H9 (cell line): ENCODE measurements around the gene TMEM208. TPM values are rescaled to one million over a fixed set of nuclear protein-coding genes. Genes with fewer than 3 reads are reported as not detected.

Source experiments
- DNase-seq: peaks from one replicate; pipeline ENCODE4 v3.0.0-alpha.2; 2017
- H2AFZ ChIP-seq: one replicate; pipeline ENCODE4 v1.6.1; 2013; ENCODE audit warnings: mild to moderate bottlenecking, low read length, control low read depth, moderate library complexity
- H2AK5ac ChIP-seq: 2 replicates; pipeline ENCODE4 v1.6.1; 2013; ENCODE audit warnings: low read length, control low read depth, mixed read lengths; ENCODE audit not compliant: insufficient read length
- H2BK120ac ChIP-seq: one replicate; pipeline ENCODE4 v1.6.1; 2013; ENCODE audit warnings: low read depth, mild to moderate bottlenecking, low read length, control low read depth, inconsistent platforms; ENCODE audit not compliant: poor library complexity, severe bottlenecking
- H2BK12ac ChIP-seq: 2 replicates; pipeline ENCODE4 v1.6.1; 2013; ENCODE audit warnings: low read length, control low read depth, mixed read lengths, low read depth; ENCODE audit not compliant: insufficient read length
- H2BK15ac ChIP-seq: 2 replicates; pipeline ENCODE4 v1.6.1; 2013; ENCODE audit warnings: low read depth, low read length, control low read depth
- H2BK20ac ChIP-seq: one replicate; pipeline ENCODE4 v1.6.1; 2013; ENCODE audit warnings: low read depth, mild to moderate bottlenecking, low read length, control low read depth, inconsistent platforms; ENCODE audit not compliant: poor library complexity, severe bottlenecking
- H2BK5ac ChIP-seq: 2 replicates; pipeline ENCODE4 v1.6.1; 2013; ENCODE audit warnings: low read length, control low read depth, mixed read lengths; ENCODE audit not compliant: insufficient read length
- H3K14ac ChIP-seq: 2 replicates; pipeline ENCODE4 v1.6.1; 2013; ENCODE audit warnings: low read length, control low read depth; ENCODE audit not compliant: insufficient read depth
- H3K18ac ChIP-seq: 2 replicates; pipeline ENCODE4 v1.6.1; 2013; ENCODE audit warnings: low read depth, mild to moderate bottlenecking, mixed read lengths, low read length, control low read depth; ENCODE audit not compliant: insufficient read length
- H3K23ac ChIP-seq: 2 replicates; pipeline ENCODE4 v1.6.1; 2013; ENCODE audit warnings: low read length, control low read depth, mixed read lengths, low read depth; ENCODE audit not compliant: insufficient read length
- H3K23me2 ChIP-seq: 2 replicates; pipeline ENCODE4 v1.6.1; 2013; ENCODE audit warnings: low read depth, mild to moderate bottlenecking, mixed read lengths, low read length, control low read depth; ENCODE audit not compliant: insufficient read length, poor library complexity, severe bottlenecking
- H3K27ac ChIP-seq: 2 replicates; pipeline ENCODE4 v1.5.1; 2013; ENCODE audit warnings: low read length, control low read depth, mixed read lengths, low read depth; ENCODE audit not compliant: insufficient read length
- H3K27me3 ChIP-seq: 2 replicates; pipeline ENCODE4 v1.6.1; 2013; ENCODE audit warnings: low read length, control low read depth, inconsistent platforms; ENCODE audit not compliant: insufficient read depth
- H3K4ac ChIP-seq: 2 replicates; pipeline ENCODE4 v1.6.1; 2013; ENCODE audit warnings: low read depth, mild to moderate bottlenecking, control low read depth, inconsistent platforms, low read length, moderate library complexity
- H3K4me1 ChIP-seq: 2 replicates; pipeline ENCODE4 v1.6.1; 2013; ENCODE audit warnings: low read length, control low read depth, inconsistent platforms; ENCODE audit not compliant: insufficient read depth
- H3K4me2 ChIP-seq: 2 replicates; pipeline ENCODE4 v1.6.1; 2013; ENCODE audit warnings: low read length, control low read depth, mixed read lengths; ENCODE audit not compliant: insufficient read length, insufficient read depth
- H3K56ac ChIP-seq: 2 replicates; pipeline ENCODE4 v1.6.1; 2013; ENCODE audit warnings: low read depth, mild to moderate bottlenecking, mixed read lengths, low read length, control low read depth; ENCODE audit not compliant: insufficient read length
- H3K79me1 ChIP-seq: 2 replicates; pipeline ENCODE4 v1.6.1; 2013; ENCODE audit warnings: low read depth, mild to moderate bottlenecking, moderate library complexity, low read length, control low read depth, inconsistent platforms; ENCODE audit not compliant: insufficient read depth, poor library complexity, severe bottlenecking
- H3K79me2 ChIP-seq: 2 replicates; pipeline ENCODE4 v1.6.1; 2013; ENCODE audit warnings: low read length, control low read depth, inconsistent platforms; ENCODE audit not compliant: insufficient read depth
- H3K9ac ChIP-seq: 2 replicates; pipeline ENCODE4 v1.6.1; 2013; ENCODE audit warnings: low read length, control low read depth, mixed read lengths; ENCODE audit not compliant: insufficient read length; ENCODE audit errors: extremely low read depth
- H3K9me3 ChIP-seq: one replicate; pipeline ENCODE4 v1.6.1; 2013; ENCODE audit warnings: low read depth, low read length, inconsistent platforms; ENCODE audit not compliant: control insufficient read depth
- H3T11ph ChIP-seq: one replicate; pipeline ENCODE4 v1.6.1; 2013; ENCODE audit warnings: mild to moderate bottlenecking, low read length, control low read depth, inconsistent platforms
- H4K20me1 ChIP-seq: one replicate; pipeline ENCODE4 v1.6.1; 2013; ENCODE audit not compliant: control insufficient read depth, insufficient read length, insufficient read depth
- H4K5ac ChIP-seq: 2 replicates; pipeline ENCODE4 v1.6.1; 2013; ENCODE audit warnings: low read depth, mild to moderate bottlenecking, mixed read lengths, low read length, control low read depth; ENCODE audit not compliant: insufficient read length
- H4K8ac ChIP-seq: replicated peaks from 2 replicates; pipeline ENCODE4 v1.6.1; 2013; ENCODE audit warnings: low read length, control low read depth, mixed read lengths, low read depth; ENCODE audit not compliant: insufficient read length
- H4K91ac ChIP-seq: 2 replicates; pipeline ENCODE4 v1.6.1; 2013; ENCODE audit warnings: low read depth, mild to moderate bottlenecking, moderate library complexity, mixed read lengths, low read length, control low read depth; ENCODE audit not compliant: insufficient read length
- H3K27ac Mint-ChIP-seq, 3 experiments: 2 replicates in 2 of 3; 3 replicates in 1 of 3; pipeline ENCODE4 v1.8.0; 2020 to 2021; ENCODE audit warnings: mixed read lengths in 3 of 3, mild to moderate bottlenecking in 1 of 3, moderate library complexity in 1 of 3
- H3K27me3 Mint-ChIP-seq: 2 replicates; pipeline ENCODE4 v1.8.0; 2021; ENCODE audit warnings: low read depth, mild to moderate bottlenecking, moderate library complexity, mixed read lengths
- H3K36me3 Mint-ChIP-seq, 3 experiments: 2 replicates in 2 of 3; 3 replicates in 1 of 3; pipeline ENCODE4 v1.8.0; 2020 to 2021; ENCODE audit warnings: low read depth in 3 of 3, mixed read lengths in 3 of 3; ENCODE audit not compliant: insufficient read depth in 1 of 3
- H3K4me1 Mint-ChIP-seq, 2 experiments: 2 replicates each; pipeline ENCODE4 v1.8.0; 2020; ENCODE audit warnings: mixed read lengths in 2 of 2
- H3K4me3 Mint-ChIP-seq, 2 experiments: 2 replicates in 1 of 2; 3 replicates in 1 of 2; pipeline ENCODE4 v1.8.0; 2020 to 2021; ENCODE audit warnings: mild to moderate bottlenecking in 2 of 2, mixed read lengths in 2 of 2, moderate library complexity in 1 of 2
- H3K9me3 Mint-ChIP-seq, 2 experiments: 2 replicates in 1 of 2; 3 replicates in 1 of 2; pipeline ENCODE4 v1.8.0; 2020; ENCODE audit warnings: mild to moderate bottlenecking in 2 of 2, mixed read lengths in 2 of 2, moderate library complexity in 1 of 2
- WGBS: extraction: QIAGEN DNeasy Blood & Tissue Kit; methylation state at CpG from one replicate; pipeline ENCODE4 v1.1.7; 2013; ENCODE audit warnings: missing lambda C conversion rate, low lambda C conversion rate, mixed read lengths; ENCODE audit not compliant: insufficient read length; ENCODE audit errors: extremely low coverage; 5-methylcytosine and 5-hydroxymethylcytosine counted together
- total RNA-seq: library from RNA; stranded (reverse); gene quantifications from 2 replicates; pipeline ENCODE4 v1.2.1, GENCODE V29; 2021
- TF ChIP-seq, protein P1 (sequence below): fragments of 200-600 bp; sonication (generic); conservative IDR thresholded peaks from 3 replicates; pipeline ENCODE4 v1.8.0; 2021; ENCODE audit warnings: antibody characterized with exemption, mild to moderate bottlenecking

Gene TMEM208
- total RNA-seq, 1 experiment from 2014 or later, result 42.6 TPM

- TF ChIP-seq, protein P1, sequence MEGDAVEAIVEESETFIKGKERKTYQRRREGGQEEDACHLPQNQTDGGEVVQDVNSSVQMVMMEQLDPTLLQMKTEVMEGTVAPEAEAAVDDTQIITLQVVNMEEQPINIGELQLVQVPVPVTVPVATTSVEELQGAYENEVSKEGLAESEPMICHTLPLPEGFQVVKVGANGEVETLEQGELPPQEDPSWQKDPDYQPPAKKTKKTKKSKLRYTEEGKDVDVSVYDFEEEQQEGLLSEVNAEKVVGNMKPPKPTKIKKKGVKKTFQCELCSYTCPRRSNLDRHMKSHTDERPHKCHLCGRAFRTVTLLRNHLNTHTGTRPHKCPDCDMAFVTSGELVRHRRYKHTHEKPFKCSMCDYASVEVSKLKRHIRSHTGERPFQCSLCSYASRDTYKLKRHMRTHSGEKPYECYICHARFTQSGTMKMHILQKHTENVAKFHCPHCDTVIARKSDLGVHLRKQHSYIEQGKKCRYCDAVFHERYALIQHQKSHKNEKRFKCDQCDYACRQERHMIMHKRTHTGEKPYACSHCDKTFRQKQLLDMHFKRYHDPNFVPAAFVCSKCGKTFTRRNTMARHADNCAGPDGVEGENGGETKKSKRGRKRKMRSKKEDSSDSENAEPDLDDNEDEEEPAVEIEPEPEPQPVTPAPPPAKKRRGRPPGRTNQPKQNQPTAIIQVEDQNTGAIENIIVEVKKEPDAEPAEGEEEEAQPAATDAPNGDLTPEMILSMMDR, result no peak
- Histone ChIP-seq H3K9me3 (no peaks in the 10 kb centered on the region), H2BK5ac (no peak overlapping the region), H3K4me1 (peaks cover 4% of the 10 kb centered on the region), H4K91ac (no peak overlapping the region), H4K5ac (no peak overlapping the region), H3T11ph (no peak overlapping the region), H2AK5ac (no peak overlapping the region), H3K18ac (no peak overlapping the region), H3K79me1 (peaks cover 3% of the 10 kb centered on the region), H2BK120ac (no peak overlapping the region), H3K14ac (no peak overlapping the region; the same call in 1 of the 2 replicates), H4K20me1 (no peaks in the 10 kb centered on the region), H3K4me2 (peak overlapping the region; percentile 98), H3K56ac (no peak overlapping the region), H3K9ac (peak overlapping the region; percentile 86), H3K23ac (no peak overlapping the region), H2BK15ac (no peak overlapping the region), H2BK12ac (no peak overlapping the region), H3K27me3 (no peaks in the 10 kb centered on the region), H2BK20ac (no peak overlapping the region), H2AFZ (no peak overlapping the region), H3K23me2 (peaks cover 15% of the 10 kb centered on the region), H4K8ac (peak overlapping the region; percentile 52), H3K79me2 (peaks cover 5% of the 10 kb centered on the region; the same call in 1 of the 2 replicates), H3K4ac (no peak overlapping the region), H3K27ac (no peak overlapping the region)
- peak overlapping the region; percentile 97 to 99 (median 98); a peak in 5 of 7 replicates for H3K27ac Mint-ChIP-seq
- H3K36me3 Mint-ChIP-seq, result peaks cover 13 to 50% (median 45%) of the 10 kb centered on the region in 3 experiments; a peak in 6 of 7 replicates
- DNase-seq, result no peak
- H3K4me1 Mint-ChIP-seq, result peaks cover 17 to 20% of the 10 kb centered on the region in 2 experiments
- H3K27me3 Mint-ChIP-seq, result peaks cover 16% of the 10 kb centered on the region
- no peaks in the 10 kb centered on the region; a peak in 1 of 5 replicates for H3K9me3 Mint-ChIP-seq
- H3K4me3 Mint-ChIP-seq, result peak overlapping the region; percentile 99 to 100
- whole genome bisulfite sequencing, result no CpG with 5 or more reads among the region's 12 CpGs
These were observed 614 bp downstream of the TMEM208 start for GRCh38 chr16:67227567-67227921.
